Activated T-helper 17 cell treated with anti-CD3 and anti-CD28 coated beads, Interleukin-2, amount 50 U/mL, for 72 hours (primary cell): Measurements from ENCODE around the gene NCAPG2. TPM values are rescaled to one million over a fixed set of nuclear protein-coding genes. Genes with fewer than 3 reads are reported as not detected.
A peak's percentile ranks its signal among the peaks of the same experiment; 100 is the strongest.

Experiments
- ATAC-seq: fragments of 150-1000 bp; cut with Tn5 transposase; replicated peaks from 2 replicates; pipeline ENCODE4 v1.10.0; 2021; ENCODE audit warnings: mild to moderate bottlenecking, moderate library complexity
- H3K27ac Mint-ChIP-seq: one replicate; pipeline ENCODE4 v1.8.0; 2022; ENCODE audit warnings: mixed read lengths
- H3K27me3 Mint-ChIP-seq: one replicate; pipeline ENCODE4 v1.8.0; 2022; ENCODE audit warnings: mixed read lengths
- H3K36me3 Mint-ChIP-seq: one replicate; pipeline ENCODE4 v1.8.0; 2022; ENCODE audit warnings: low read depth, mild to moderate bottlenecking, mixed read lengths
- H3K4me1 Mint-ChIP-seq: one replicate; pipeline ENCODE4 v1.8.0; 2022; ENCODE audit warnings: mixed read lengths
- H3K4me3 Mint-ChIP-seq: one replicate; pipeline ENCODE4 v1.8.0; 2022; ENCODE audit warnings: mild to moderate bottlenecking, mixed read lengths
- H3K9me3 Mint-ChIP-seq: one replicate; pipeline ENCODE4 v1.8.0; 2022; ENCODE audit warnings: mixed read lengths
- total RNA-seq, 2 donors: library from RNA; stranded (reverse); gene quantifications; one replicate each; pipeline ENCODE4 v1.2.3, GENCODE V29; 2022

Gene NCAPG2
- total RNA-seq, 2 donors from 2014 or later, result 129 to 141 TPM

GRCh38 chr7:158728911-158729645 is 24.5 kb upstream of the NCAPG2 start:
- no peaks in the 10 kb centered on the region for H3K27me3 Mint-ChIP-seq
- H3K36me3 Mint-ChIP-seq, result peaks cover 44% of the 10 kb centered on the region
- H3K4me1 Mint-ChIP-seq, result peaks cover 5% of the 10 kb centered on the region
- H3K27ac Mint-ChIP-seq, result no peak overlapping the region
- ATAC-seq, result no peak
- no peak overlapping the region for H3K4me3 Mint-ChIP-seq
- H3K9me3 Mint-ChIP-seq, result no peaks in the 10 kb centered on the region

- no peaks in the 10 kb centered on the region for H3K9me3 Mint-ChIP-seq
- H3K4me3 Mint-ChIP-seq, result no peak overlapping the region
- ATAC-seq, result no peak
- peaks cover 5% of the 10 kb centered on the region for H3K4me1 Mint-ChIP-seq
- peaks cover 32% of the 10 kb centered on the region for H3K36me3 Mint-ChIP-seq
- H3K27me3 Mint-ChIP-seq, result no peaks in the 10 kb centered on the region
- no peak overlapping the region for H3K27ac Mint-ChIP-seq
Observed at GRCh38 chr7:158727690-158728089, 23.1 kb upstream of the NCAPG2 start.

GRCh38 chr7:158726277-158726807 is 21.7 kb upstream of the NCAPG2 start:
- no peak overlapping the region for H3K4me3 Mint-ChIP-seq

GRCh38 chr7:158725506-158725800 is 20.8 kb upstream of the NCAPG2 start:
- peaks cover 5% of the 10 kb centered on the region for H3K4me1 Mint-ChIP-seq
- no peaks in the 10 kb centered on the region for H3K27me3 Mint-ChIP-seq
- H3K27ac Mint-ChIP-seq, result peak overlapping the region; percentile 65
- no peaks in the 10 kb centered on the region for H3K9me3 Mint-ChIP-seq
- ATAC-seq, result no peak
- no peak overlapping the region for H3K4me3 Mint-ChIP-seq
- H3K36me3 Mint-ChIP-seq, result peaks cover 10% of the 10 kb centered on the region

More at GRCh38 chr7:158726277-158726807, 21.7 kb upstream of the NCAPG2 start:
- Mint-ChIP-seq H3K36me3 (peaks cover 19% of the 10 kb centered on the region), H3K27ac (no peak overlapping the region), H3K9me3 (no peaks in the 10 kb centered on the region), H3K27me3 (no peaks in the 10 kb centered on the region), H3K4me1 (peaks cover 5% of the 10 kb centered on the region)
- ATAC-seq, result no peak

GRCh38 chr7:158724658-158725505 is 20.3 kb upstream of the NCAPG2 start:
- H3K36me3 Mint-ChIP-seq, result peaks cover 4% of the 10 kb centered on the region
- no peak for ATAC-seq

GRCh38 chr7:158723714-158724385 is 19.2 kb upstream of the NCAPG2 start:
- Mint-ChIP-seq H3K4me1 (no peaks in the 10 kb centered on the region), H3K27me3 (no peaks in the 10 kb centered on the region), H3K36me3 (no peaks in the 10 kb centered on the region), H3K9me3 (no peaks in the 10 kb centered on the region), H3K27ac (no peak overlapping the region), H3K4me3 (no peak overlapping the region)
- no peak for ATAC-seq

More at GRCh38 chr7:158724658-158725505, 20.3 kb upstream of the NCAPG2 start:
- peaks cover 3% of the 10 kb centered on the region for H3K4me1 Mint-ChIP-seq
- no peaks in the 10 kb centered on the region for H3K9me3 Mint-ChIP-seq
- H3K27me3 Mint-ChIP-seq, result no peaks in the 10 kb centered on the region
- H3K4me3 Mint-ChIP-seq, result no peak overlapping the region
- H3K27ac Mint-ChIP-seq, result peak overlapping the region; percentile 65

- Mint-ChIP-seq H3K9me3 (no peaks in the 10 kb centered on the region), H3K27me3 (no peaks in the 10 kb centered on the region), H3K4me3 (no peak overlapping the region)
Observed at GRCh38 chr7:158723266-158723665, 18.7 kb upstream of the NCAPG2 start.

GRCh38 chr7:158722574-158723237 is 18.1 kb upstream of the NCAPG2 start:
- no peak overlapping the region for H3K4me3 Mint-ChIP-seq
- no peaks in the 10 kb centered on the region for H3K9me3 Mint-ChIP-seq
- no peak overlapping the region for H3K27ac Mint-ChIP-seq
- H3K27me3 Mint-ChIP-seq, result peaks cover 3% of the 10 kb centered on the region
- no peak for ATAC-seq
- H3K36me3 Mint-ChIP-seq, result no peaks in the 10 kb centered on the region
- no peaks in the 10 kb centered on the region for H3K4me1 Mint-ChIP-seq

More at GRCh38 chr7:158723266-158723665, 18.7 kb upstream of the NCAPG2 start:
- Mint-ChIP-seq H3K27ac (no peak overlapping the region), H3K36me3 (no peaks in the 10 kb centered on the region), H3K4me1 (no peaks in the 10 kb centered on the region)
- ATAC-seq, result no peak

GRCh38 chr7:158720112-158720511 is 15.5 kb upstream of the NCAPG2 start:
- Mint-ChIP-seq H3K36me3 (no peaks in the 10 kb centered on the region), H3K9me3 (no peaks in the 10 kb centered on the region), H3K27ac (no peak overlapping the region), H3K4me1 (no peaks in the 10 kb centered on the region), H3K4me3 (no peak overlapping the region), H3K27me3 (peaks cover 4% of the 10 kb centered on the region)
- no peak for ATAC-seq

GRCh38 chr7:158716802-158717201 is 12.2 kb upstream of the NCAPG2 start:
- H3K4me3 Mint-ChIP-seq, result no peak overlapping the region
- H3K27ac Mint-ChIP-seq, result no peak overlapping the region
- no peak for ATAC-seq
- H3K4me1 Mint-ChIP-seq, result no peaks in the 10 kb centered on the region
- H3K36me3 Mint-ChIP-seq, result no peaks in the 10 kb centered on the region
- no peaks in the 10 kb centered on the region for H3K9me3 Mint-ChIP-seq
- H3K27me3 Mint-ChIP-seq, result peaks cover 4% of the 10 kb centered on the region

GRCh38 chr7:158710651-158711102 is 6.1 kb upstream of the NCAPG2 start:
- ATAC-seq, result peak; percentile 56
- no peaks in the 10 kb centered on the region for H3K36me3 Mint-ChIP-seq
- no peaks in the 10 kb centered on the region for H3K27me3 Mint-ChIP-seq
- H3K4me3 Mint-ChIP-seq, result no peak overlapping the region
- peak overlapping the region; percentile 6 for H3K27ac Mint-ChIP-seq
- no peaks in the 10 kb centered on the region for H3K9me3 Mint-ChIP-seq
- peaks cover 10% of the 10 kb centered on the region for H3K4me1 Mint-ChIP-seq

GRCh38 chr7:158707610-158708009 is 3.0 kb upstream of the NCAPG2 start:
- no peaks in the 10 kb centered on the region for H3K9me3 Mint-ChIP-seq
- H3K4me3 Mint-ChIP-seq, result peak overlapping the region; percentile 45
- no peaks in the 10 kb centered on the region for H3K27me3 Mint-ChIP-seq
- no peak overlapping the region for H3K27ac Mint-ChIP-seq
- no peak for ATAC-seq
- peaks cover 20% of the 10 kb centered on the region for H3K4me1 Mint-ChIP-seq
- peaks cover 11% of the 10 kb centered on the region for H3K36me3 Mint-ChIP-seq

- H3K36me3 Mint-ChIP-seq, result peaks cover 18% of the 10 kb centered on the region
- no peak for ATAC-seq
- peaks cover 20% of the 10 kb centered on the region for H3K4me1 Mint-ChIP-seq
- peak overlapping the region; percentile 42 for H3K27ac Mint-ChIP-seq
- no peaks in the 10 kb centered on the region for H3K27me3 Mint-ChIP-seq
- H3K4me3 Mint-ChIP-seq, result peak overlapping the region; percentile 82
- H3K9me3 Mint-ChIP-seq, result no peaks in the 10 kb centered on the region
Observed at GRCh38 chr7:158706710-158707590, 2.3 kb upstream of the NCAPG2 start.
